ENCODE measurements around the gene SAXO2. TPM values are rescaled to one million over a fixed set of nuclear protein-coding genes. Genes with fewer than 3 reads are reported as not detected.
A peak's percentile ranks its signal among the peaks of the same experiment; 100 is the strongest.
"Not testable (repeated sequence)": the region's sequence is repeated elsewhere in the genome, so short reads cannot be mapped to it uniquely, and the experiment has no call there.

SAXO2 gene
- total and polyA plus RNA-seq, 2 of the 8 experiments (the other 6 are each of a cell fraction or from before 2014, with no cell fraction given) = 3.1 TPM

DNA sequence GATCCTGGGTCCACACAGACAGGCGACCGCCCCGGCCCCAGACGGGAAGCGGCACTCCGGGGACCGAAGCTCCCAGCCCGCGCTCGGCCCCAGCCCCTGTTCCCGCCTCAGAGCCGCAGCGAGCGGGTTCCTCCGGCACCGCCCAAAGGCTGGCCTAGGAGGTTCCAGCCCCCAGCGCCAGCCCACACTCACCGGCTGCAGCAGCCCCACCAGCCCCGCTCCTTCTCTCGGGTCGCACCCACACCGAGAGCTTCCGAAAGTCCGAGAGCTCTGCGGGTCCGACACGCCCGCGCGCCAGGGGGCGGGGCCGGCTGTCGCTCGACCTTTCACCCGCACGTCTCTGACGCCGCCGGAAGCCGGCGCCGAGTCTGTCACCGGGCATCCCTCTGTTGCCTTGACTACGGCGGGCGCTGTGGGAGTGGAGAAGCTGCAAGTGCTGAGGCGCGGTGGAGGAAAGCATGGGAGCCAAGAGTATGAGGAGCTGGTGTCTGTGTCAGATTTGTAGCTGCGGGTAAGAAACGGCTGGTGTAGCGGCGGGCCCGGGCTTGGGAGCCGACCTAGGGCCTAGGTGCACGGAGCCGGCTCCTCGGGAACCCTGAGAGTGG, at the start of gene SAXO2, which contains the start of gene EFL1 (continued):
- peak; percentile 60; the same call in 1 of the 2 replicates for TF ChIP-seq TAF1 (IDR thresholded peaks at IDR 0.05; ENCODE audit: low read depth, low read length)

DNA sequence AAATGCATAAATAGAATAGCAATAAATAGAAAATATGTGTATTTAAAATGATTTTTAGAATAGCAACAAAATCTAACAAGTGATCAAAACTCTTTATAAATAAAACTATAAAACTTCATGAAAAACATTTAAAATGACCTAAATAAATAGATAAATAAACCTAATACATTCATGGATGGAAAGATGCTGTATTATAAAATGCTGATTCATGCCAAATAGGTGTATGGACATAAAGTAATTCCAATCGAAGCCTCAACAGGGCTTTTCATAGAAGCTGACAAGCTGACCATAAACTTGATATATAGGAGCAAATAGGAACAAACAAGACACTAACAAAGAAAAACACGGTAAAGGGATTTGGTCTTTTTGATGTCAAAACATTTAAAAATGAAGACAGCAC, 46.5 kb upstream of the SAXO2 start:
- H3K18ac ChIP-seq (ENCODE audit: extremely low read depth, low read length); H3K27ac ChIP-seq (ENCODE audit: low read depth, low read length); H2AFZ ChIP-seq (ENCODE audit: low read length); H4K8ac ChIP-seq (ENCODE audit: extremely low read depth, insufficient read depth, low read length); H3K4me1 ChIP-seq (replicated peaks in 1 of 4; ENCODE audit: control insufficient read depth in 3 of 4, insufficient read depth in 4 of 4, low read length in 3 of 4); H3K4ac ChIP-seq (replicated peaks; ENCODE audit: insufficient read length, low read depth, low read length); H3K4me2 ChIP-seq (ENCODE audit: insufficient read depth in 1 of 2, low read depth in 2 of 2, low read length in 2 of 2); H3K23me2 ChIP-seq (ENCODE audit: low read depth, low read length); H3K9ac ChIP-seq (replicated peaks in 1 of 4; ENCODE audit: extremely low read depth in 1 of 4, low read depth in 3 of 4, low read length in 3 of 4); H4K91ac ChIP-seq (replicated peaks; ENCODE audit: insufficient read length, low read length); H2BK15ac ChIP-seq (ENCODE audit: low read length); H3K27me3 ChIP-seq (replicated peaks in 1 of 4; ENCODE audit: control insufficient read depth in 3 of 4, extremely low read depth in 1 of 4, insufficient read depth in 3 of 4, low read length in 3 of 4); H3K79me2 ChIP-seq (ENCODE audit: control insufficient read depth in 1 of 2, insufficient read depth in 2 of 2, low read length in 2 of 2); H3K36me3 ChIP-seq (ENCODE audit: control insufficient read depth in 2 of 4, insufficient read depth in 4 of 4, low read length in 3 of 4); DNase-seq (ENCODE audit: low read depth in 1 of 2, low spot score in 2 of 2); H2AK5ac ChIP-seq (ENCODE audit: low read depth, low read length); H3K23ac ChIP-seq (ENCODE audit: insufficient read length); H4K20me1 ChIP-seq (replicated peaks in 1 of 2; ENCODE audit: control insufficient read depth in 1 of 2, insufficient read depth in 2 of 2, low read length in 2 of 2); FAIRE-seq; H3K56ac ChIP-seq (replicated peaks; ENCODE audit: insufficient read length, low read depth, low read length); H2BK5ac ChIP-seq (ENCODE audit: low read depth, low read length); H2BK120ac ChIP-seq (replicated peaks; ENCODE audit: low read depth, low read length); H3K14ac ChIP-seq (ENCODE audit: insufficient read length); H3K79me1 ChIP-seq (ENCODE audit: low read depth, low read length); H2BK20ac ChIP-seq (ENCODE audit: low read length); POLR2A ChIA-PET (ENCODE audit: partially characterized antibody); H3K9me3 ChIP-seq (ENCODE audit: insufficient read depth in 2 of 2, low read depth in 1 of 2, low read length in 1 of 2); H3K4me3 ChIP-seq (ENCODE audit: extremely low read depth in 1 of 4, insufficient read depth in 2 of 4, low read depth in 3 of 4, low read length in 4 of 4); H2BK12ac ChIP-seq (ENCODE audit: low read depth, low read length); H4K5ac ChIP-seq (ENCODE audit: insufficient read length, low read depth, low read length); CTCF ChIA-PET (ENCODE audit: partially characterized antibody): not testable (repeated sequence)
- WGBS, 2 experiments (ENCODE audit: extremely low coverage in 1 of 2, insufficient coverage in 1 of 2, insufficient read length in 1 of 2, insufficient replicate concordance in 2 of 2, low coverage in 1 of 2, low lambda C conversion rate in 2 of 2, missing lambda C conversion rate in 1 of 2) = 96% methylated on average over 2 of the region's 2 CpGs; no CpG with 5 or more reads in 1 of the 2 experiments
